Liver (tissue), 3 donors: ENCODE measurements around the gene C6orf89.
"Not testable (repeated sequence)": the region's sequence is repeated elsewhere in the genome, so short reads cannot be mapped to it uniquely, and the experiment has no call there.

Experiments used
- SP1 ChIP-seq: IDR thresholded peaks from 2 replicates; pipeline ENCODE4 v1.6.1; 2018; ENCODE audit warnings: antibody characterized with exemption, mild to moderate bottlenecking
- ZBTB33 ChIP-seq: IDR thresholded peaks from 2 replicates; pipeline ENCODE4 v1.6.1; 2016; ENCODE audit warnings: antibody characterized with exemption
- TF ChIP-seq, protein P1 (sequence below): fragments of 150-350 bp; IDR thresholded peaks from 2 replicates; pipeline ENCODE4 v1.5.1; 2017; ENCODE audit warnings: improper control_type of control experiment, low read depth, low read length; ENCODE audit not compliant: missing input control
- donor health status: healthy.
- donor health status: healthy.

GRCh38 chr6:36949076-36949475 lies 63.3 kb downstream of the C6orf89 start:
- not testable (repeated sequence) for TF ChIP-seq SP1, ZBTB33
- TF ChIP-seq, protein P1, sequence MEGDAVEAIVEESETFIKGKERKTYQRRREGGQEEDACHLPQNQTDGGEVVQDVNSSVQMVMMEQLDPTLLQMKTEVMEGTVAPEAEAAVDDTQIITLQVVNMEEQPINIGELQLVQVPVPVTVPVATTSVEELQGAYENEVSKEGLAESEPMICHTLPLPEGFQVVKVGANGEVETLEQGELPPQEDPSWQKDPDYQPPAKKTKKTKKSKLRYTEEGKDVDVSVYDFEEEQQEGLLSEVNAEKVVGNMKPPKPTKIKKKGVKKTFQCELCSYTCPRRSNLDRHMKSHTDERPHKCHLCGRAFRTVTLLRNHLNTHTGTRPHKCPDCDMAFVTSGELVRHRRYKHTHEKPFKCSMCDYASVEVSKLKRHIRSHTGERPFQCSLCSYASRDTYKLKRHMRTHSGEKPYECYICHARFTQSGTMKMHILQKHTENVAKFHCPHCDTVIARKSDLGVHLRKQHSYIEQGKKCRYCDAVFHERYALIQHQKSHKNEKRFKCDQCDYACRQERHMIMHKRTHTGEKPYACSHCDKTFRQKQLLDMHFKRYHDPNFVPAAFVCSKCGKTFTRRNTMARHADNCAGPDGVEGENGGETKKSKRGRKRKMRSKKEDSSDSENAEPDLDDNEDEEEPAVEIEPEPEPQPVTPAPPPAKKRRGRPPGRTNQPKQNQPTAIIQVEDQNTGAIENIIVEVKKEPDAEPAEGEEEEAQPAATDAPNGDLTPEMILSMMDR: not testable (repeated sequence)
